OCI-LY3 (cell line): ENCODE measurements around the gene LRP1B.

Experiments
- H2AFZ ChIP-seq: fragments of 200-600, 300-600 bp; shearing (Covaris generic); 2 replicates; pipeline ENCODE4 v1.6.0; 2014; ENCODE audit warnings: antibody characterized with exemption, low read depth, low read length
- H3K27ac ChIP-seq: fragments of 200-600, 300-600 bp; sonication (generic); 2 replicates; pipeline ENCODE4 v1.5.1; 2014; ENCODE audit warnings: mild to moderate bottlenecking, low read length, moderate library complexity, mixed read lengths
- H3K27me3 ChIP-seq: fragments of 200-600, 300-600 bp; sonication (generic); 2 replicates; pipeline ENCODE4 v1.6.1; 2014; ENCODE audit warnings: low read depth, low read length, mixed read lengths
- H3K36me3 ChIP-seq: fragments of 200-600, 300-600 bp; sonication (generic); replicated peaks from 2 replicates; pipeline ENCODE3; 2014; ENCODE audit warnings: low read depth, low read length, mixed read lengths
- H3K4me1 ChIP-seq: fragments of 300-600, 200-600 bp; sonication (generic); 2 replicates; pipeline ENCODE4 v1.6.1; 2014; ENCODE audit warnings: low read length, mixed read lengths
- H3K4me2 ChIP-seq: fragments of 200-600, 300-600 bp; sonication (generic); 2 replicates; pipeline ENCODE4 v1.6.1; 2014; ENCODE audit warnings: low read length, mixed read lengths
- H3K4me3 ChIP-seq: fragments of 300-600, 200-600 bp; sonication (generic); 2 replicates; pipeline ENCODE4 v1.5.1; 2014; ENCODE audit warnings: antibody characterized with exemption, mild to moderate bottlenecking, low read length, moderate library complexity
- H3K79me2 ChIP-seq: fragments of 300-600, 200-600 bp; shearing (Covaris generic); 2 replicates; pipeline ENCODE4 v1.6.1; 2014; ENCODE audit warnings: mild to moderate bottlenecking, low read length, mixed read lengths
- H3K9ac ChIP-seq: fragments of 300-600, 200-600 bp; shearing (Covaris generic); 2 replicates; pipeline ENCODE4 v1.6.0; 2014; ENCODE audit warnings: mild to moderate bottlenecking, low read length, moderate library complexity
- H3K9me3 ChIP-seq: fragments of 200-600, 300-600 bp; shearing (Covaris generic); 2 replicates; pipeline ENCODE4 v1.6.1; 2014; ENCODE audit warnings: low read length, mixed read lengths; ENCODE audit not compliant: insufficient read depth
- H4K20me1 ChIP-seq: fragments of 200-600, 300-600 bp; sonication (generic); 2 replicates; pipeline ENCODE4 v1.6.1; 2016; ENCODE audit warnings: low read length, mixed read lengths; ENCODE audit not compliant: insufficient read depth
- EZH2phosphoT487 ChIP-seq: fragments of 200-600 bp; shearing (Covaris generic); IDR thresholded peaks from 2 replicates; pipeline ENCODE4 v1.6.1; 2018; ENCODE audit warnings: antibody characterized with exemption, mixed run types, low read depth
- TF ChIP-seq, protein P1 (sequence below): fragments of 200-600, 300-600 bp; sonication (generic); IDR thresholded peaks from 2 replicates; pipeline ENCODE4 v1.5.1; 2014; ENCODE audit warnings: antibody characterized with exemption, low read length, low read depth

The LRP1B gene

DNA sequence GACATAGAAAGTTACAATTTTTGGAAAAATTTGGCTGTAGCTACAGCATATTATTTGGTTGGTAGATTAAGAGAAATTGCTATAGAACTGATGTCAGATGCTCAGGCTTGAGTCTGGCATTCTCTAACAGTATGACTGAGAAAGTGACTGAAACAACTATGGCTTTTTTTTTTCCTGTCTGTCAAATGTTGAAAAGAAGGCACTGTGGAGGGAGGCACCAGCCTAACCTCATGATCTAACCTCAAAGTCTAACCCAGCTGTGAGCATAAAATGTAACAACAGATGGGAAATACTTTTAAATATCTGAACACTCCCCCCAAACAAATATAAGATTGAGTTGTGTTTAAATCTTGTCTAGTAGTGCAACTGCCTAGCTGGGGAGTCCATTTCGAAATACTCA lies 629.1 kb downstream of the LRP1B start:
- no peak overlapping the region for H3K4me3 ChIP-seq
- H2AFZ ChIP-seq, result no peak overlapping the region
- TF ChIP-seq EZH2phosphoT487, result no peak
- TF ChIP-seq, protein P1, sequence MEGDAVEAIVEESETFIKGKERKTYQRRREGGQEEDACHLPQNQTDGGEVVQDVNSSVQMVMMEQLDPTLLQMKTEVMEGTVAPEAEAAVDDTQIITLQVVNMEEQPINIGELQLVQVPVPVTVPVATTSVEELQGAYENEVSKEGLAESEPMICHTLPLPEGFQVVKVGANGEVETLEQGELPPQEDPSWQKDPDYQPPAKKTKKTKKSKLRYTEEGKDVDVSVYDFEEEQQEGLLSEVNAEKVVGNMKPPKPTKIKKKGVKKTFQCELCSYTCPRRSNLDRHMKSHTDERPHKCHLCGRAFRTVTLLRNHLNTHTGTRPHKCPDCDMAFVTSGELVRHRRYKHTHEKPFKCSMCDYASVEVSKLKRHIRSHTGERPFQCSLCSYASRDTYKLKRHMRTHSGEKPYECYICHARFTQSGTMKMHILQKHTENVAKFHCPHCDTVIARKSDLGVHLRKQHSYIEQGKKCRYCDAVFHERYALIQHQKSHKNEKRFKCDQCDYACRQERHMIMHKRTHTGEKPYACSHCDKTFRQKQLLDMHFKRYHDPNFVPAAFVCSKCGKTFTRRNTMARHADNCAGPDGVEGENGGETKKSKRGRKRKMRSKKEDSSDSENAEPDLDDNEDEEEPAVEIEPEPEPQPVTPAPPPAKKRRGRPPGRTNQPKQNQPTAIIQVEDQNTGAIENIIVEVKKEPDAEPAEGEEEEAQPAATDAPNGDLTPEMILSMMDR, result no peak
- no peaks in the 10 kb centered on the region for H3K79me2 ChIP-seq
- peaks cover 7% of the 10 kb centered on the region for H3K4me1 ChIP-seq
- H3K9me3 ChIP-seq, result no peaks in the 10 kb centered on the region
- H3K9ac ChIP-seq, result no peak overlapping the region
- H3K36me3 ChIP-seq, result no peaks in the 10 kb centered on the region
- no peaks in the 10 kb centered on the region for H3K27me3 ChIP-seq
- H3K4me2 ChIP-seq, result no peak overlapping the region
- no peak overlapping the region for H3K27ac ChIP-seq
- H4K20me1 ChIP-seq, result no peaks in the 10 kb centered on the region

DNA sequence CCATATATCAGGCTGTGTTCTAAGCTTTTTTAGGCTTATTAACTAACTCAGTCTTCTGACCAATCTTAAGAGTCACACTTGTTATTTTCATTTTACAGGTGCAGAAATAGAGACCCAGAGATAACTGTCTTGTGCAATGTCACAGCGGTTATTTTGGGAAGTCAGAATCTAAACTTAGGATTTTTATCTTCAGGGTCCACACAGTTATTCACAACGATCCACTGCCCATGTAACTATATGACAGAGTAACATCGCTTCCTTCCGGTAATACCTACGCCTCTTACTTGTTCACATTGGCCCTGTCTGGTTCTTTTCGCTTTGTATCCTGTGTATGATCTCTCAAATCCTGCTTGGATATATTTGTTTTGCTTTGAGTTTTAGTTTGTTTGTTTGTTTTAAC lies 631.7 kb downstream of the LRP1B start:
- Histone ChIP-seq H3K27me3 (no peaks in the 10 kb centered on the region), H2AFZ (no peak overlapping the region), H3K27ac (no peak overlapping the region), H4K20me1 (no peaks in the 10 kb centered on the region), H3K4me2 (no peak overlapping the region), H3K9me3 (no peaks in the 10 kb centered on the region), H3K79me2 (no peaks in the 10 kb centered on the region), H3K4me3 (no peak overlapping the region), H3K36me3 (no peaks in the 10 kb centered on the region), H3K4me1 (peaks cover 7% of the 10 kb centered on the region), H3K9ac (no peak overlapping the region)
- TF ChIP-seq, protein P1, result no peak
- TF ChIP-seq EZH2phosphoT487, result no peak

GRCh38 chr2:141498561-141498960 lies 632.3 kb downstream of the LRP1B start:
- Histone ChIP-seq H3K79me2 (no peaks in the 10 kb centered on the region), H3K9me3 (no peaks in the 10 kb centered on the region), H3K4me1 (peaks cover 7% of the 10 kb centered on the region), H3K9ac (no peak overlapping the region), H2AFZ (no peak overlapping the region), H3K4me2 (no peak overlapping the region), H3K4me3 (no peak overlapping the region), H3K27ac (no peak overlapping the region), H3K36me3 (no peaks in the 10 kb centered on the region), H3K27me3 (no peaks in the 10 kb centered on the region), H4K20me1 (no peaks in the 10 kb centered on the region)
- no peak for TF ChIP-seq EZH2phosphoT487
- TF ChIP-seq, protein P1, result no peak

DNA sequence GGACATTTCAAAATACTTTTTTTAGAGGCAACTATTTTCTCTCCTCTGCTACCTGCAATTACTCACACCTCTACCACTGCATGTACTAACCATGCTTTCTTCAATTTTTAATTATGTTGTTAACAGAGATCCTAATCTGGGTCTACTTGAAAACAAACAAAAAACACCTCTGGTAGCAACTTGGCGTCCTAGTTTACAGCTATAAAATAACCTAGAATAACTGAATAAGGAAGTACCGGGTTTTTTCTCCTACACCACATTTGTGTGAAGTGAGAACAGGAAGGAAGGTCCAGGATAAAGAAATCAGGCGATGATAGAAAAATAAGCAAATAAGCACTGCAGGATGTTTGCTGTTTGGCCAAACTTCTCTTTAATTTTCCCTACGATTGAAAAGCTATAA lies 633.5 kb downstream of the LRP1B start:
- Histone ChIP-seq H3K27me3 (no peaks in the 10 kb centered on the region), H3K9ac (no peak overlapping the region), H3K79me2 (no peaks in the 10 kb centered on the region), H3K9me3 (no peaks in the 10 kb centered on the region), H2AFZ (0 out of 2 replicates have a peak overlapping the region, but pooled peaks have one; percentile 42), H3K27ac (no peak overlapping the region), H3K4me2 (peak overlapping the region; percentile 6; the same call in 1 of the 2 replicates), H3K36me3 (no peaks in the 10 kb centered on the region), H4K20me1 (no peaks in the 10 kb centered on the region), H3K4me1 (peaks cover 7% of the 10 kb centered on the region), H3K4me3 (no peak overlapping the region)
- TF ChIP-seq, protein P1, result no peak
- TF ChIP-seq EZH2phosphoT487, result no peak
